SU-DHL-6 (cell line): Measurements from ENCODE around the gene TAOK2.

ENCODE experiments used
- EZH2phosphoT487 ChIP-seq: fragments of 200-600 bp; sonication (generic), shearing (Covaris generic); conservative IDR thresholded peaks from 2 replicates; pipeline ENCODE4 v1.6.1; 2018; ENCODE audit warnings: mild to moderate bottlenecking, antibody characterized with exemption, low read length, moderate library complexity, mixed read lengths
- TF ChIP-seq, protein P1 (sequence below): fragments of 200-600 bp; sonication (generic); IDR thresholded peaks from one replicate; pipeline ENCODE4 v1.5.1; 2017; ENCODE audit warnings: antibody characterized with exemption, mild to moderate bottlenecking, low read length, moderate library complexity; ENCODE audit not compliant: insufficient read depth, poor library complexity, severe bottlenecking

DNA sequence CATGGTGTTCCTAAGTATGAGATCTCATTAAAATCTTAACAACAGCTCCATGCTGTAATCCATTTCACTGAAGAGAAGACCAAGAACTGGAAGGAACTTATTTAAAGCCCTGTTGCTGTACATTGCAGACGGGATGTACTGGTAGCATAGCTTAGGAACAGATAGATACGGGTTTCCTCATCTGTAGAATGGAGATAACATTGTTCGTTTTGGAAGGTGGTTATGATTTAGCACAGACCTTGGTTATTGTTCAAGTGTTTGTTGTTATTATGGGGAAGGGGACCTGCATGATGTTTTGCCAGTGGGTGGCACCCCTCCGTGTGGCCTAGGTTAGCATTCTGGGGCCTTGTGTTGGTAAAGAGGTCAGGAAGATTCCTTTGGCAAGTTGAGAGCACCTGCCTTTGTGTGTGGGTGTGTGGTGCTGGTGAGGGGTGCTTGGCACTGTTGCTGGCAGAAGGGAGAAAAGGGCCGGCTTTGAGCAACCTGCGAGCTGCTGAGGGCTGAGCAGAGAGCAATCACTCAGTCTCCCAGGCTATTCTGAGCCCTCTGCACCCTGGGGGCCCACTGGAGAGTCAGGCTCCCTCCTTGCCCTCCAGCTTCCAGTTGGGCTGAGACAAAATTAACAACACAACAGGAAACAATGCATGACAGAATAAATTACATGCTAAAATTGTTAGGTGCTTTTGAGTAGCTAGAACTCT is 2.3 kb downstream of the TAOK2 start:
- TF ChIP-seq, protein P1, sequence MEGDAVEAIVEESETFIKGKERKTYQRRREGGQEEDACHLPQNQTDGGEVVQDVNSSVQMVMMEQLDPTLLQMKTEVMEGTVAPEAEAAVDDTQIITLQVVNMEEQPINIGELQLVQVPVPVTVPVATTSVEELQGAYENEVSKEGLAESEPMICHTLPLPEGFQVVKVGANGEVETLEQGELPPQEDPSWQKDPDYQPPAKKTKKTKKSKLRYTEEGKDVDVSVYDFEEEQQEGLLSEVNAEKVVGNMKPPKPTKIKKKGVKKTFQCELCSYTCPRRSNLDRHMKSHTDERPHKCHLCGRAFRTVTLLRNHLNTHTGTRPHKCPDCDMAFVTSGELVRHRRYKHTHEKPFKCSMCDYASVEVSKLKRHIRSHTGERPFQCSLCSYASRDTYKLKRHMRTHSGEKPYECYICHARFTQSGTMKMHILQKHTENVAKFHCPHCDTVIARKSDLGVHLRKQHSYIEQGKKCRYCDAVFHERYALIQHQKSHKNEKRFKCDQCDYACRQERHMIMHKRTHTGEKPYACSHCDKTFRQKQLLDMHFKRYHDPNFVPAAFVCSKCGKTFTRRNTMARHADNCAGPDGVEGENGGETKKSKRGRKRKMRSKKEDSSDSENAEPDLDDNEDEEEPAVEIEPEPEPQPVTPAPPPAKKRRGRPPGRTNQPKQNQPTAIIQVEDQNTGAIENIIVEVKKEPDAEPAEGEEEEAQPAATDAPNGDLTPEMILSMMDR: no peak
- no peak for TF ChIP-seq EZH2phosphoT487
